HG02610 (cell line): ENCODE data around the gene CCDC63.
"Not testable (repeated sequence)": the region's sequence is repeated elsewhere in the genome, so short reads cannot be mapped to it uniquely, and the experiment has no call there.

Source experiments
- ATAC-seq: cut with Tn5 transposase; IDR thresholded peaks from one replicate; pipeline ENCODE4 v1.9.1; 2021; ENCODE audit warnings: mild to moderate bottlenecking, moderate library complexity; ENCODE audit not compliant: unreplicated experiment

CCDC63 gene

DNA sequence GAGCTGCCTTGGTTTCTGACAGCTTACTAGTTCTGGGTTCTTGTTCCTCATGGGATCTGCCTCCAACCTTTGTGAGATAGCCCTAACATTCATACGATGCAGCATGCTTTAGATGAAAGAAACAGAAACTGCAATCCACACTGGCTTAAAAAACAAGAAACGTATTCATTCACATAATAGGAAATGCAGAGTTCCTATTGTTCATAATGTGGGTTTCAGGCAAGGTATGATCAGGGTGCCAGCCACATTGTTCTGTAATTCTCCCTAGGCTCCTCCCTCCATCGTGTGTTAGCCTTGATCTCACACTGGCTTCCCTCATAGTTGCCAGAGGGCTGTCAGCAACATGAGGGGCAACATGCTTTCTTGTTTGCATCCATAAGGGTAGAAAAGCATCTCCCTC, 2.7 kb upstream of the CCDC63 start:
- no peak for ATAC-seq

DNA sequence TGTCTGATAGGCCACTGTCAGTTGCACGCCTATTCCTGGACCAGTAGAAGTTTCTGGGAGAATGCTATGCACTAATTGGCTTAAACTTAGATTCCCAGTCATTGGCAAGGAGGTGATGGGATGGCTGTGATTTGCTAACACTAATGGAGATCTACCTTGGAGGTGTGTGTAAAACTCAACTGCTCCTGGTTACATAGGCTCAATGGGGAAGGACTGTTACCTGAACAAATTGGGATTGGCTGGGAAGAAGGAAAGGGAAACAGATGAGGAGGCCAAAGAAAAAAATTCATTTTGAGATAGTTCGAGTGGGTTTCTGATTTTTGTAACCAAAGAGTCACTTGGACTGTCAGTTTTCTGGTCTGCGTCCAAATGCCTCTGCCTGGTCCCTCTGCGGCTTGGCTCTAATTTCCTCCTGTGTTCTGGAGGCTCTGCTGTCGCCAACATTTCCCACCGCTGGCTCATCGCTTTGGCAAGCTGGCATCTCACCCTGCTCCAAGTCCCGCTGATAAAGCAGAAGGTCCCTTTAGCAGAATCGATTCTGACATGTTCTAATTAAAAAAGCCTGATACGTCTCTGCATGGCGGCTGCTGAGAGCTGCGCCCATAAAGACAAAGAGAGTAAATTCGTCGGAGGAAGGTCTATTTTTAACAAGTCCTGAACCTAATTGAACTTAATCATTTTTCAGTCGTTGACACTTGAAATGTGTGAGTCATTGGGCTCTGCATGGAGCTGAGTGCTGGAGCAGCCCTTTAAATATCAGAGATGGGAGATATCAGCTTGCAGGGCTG, 2.0 kb upstream of the CCDC63 start:
- no peak for ATAC-seq

DNA sequence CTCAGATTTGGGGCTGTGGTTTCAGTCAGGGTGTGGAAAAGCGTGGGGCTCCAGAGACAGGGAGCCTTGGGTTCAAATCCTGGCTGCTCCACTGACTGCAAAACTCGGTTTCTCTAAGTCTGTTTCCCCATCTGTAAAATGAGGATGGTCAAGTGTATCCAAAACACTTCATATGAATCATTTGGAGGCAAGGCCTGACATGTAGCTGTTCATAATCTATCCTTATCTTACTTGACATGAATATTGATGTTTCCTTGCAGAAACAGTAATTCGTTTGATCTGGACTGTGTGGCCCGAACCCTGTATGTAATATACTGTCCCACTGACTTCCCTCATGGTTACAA, 1.5 kb upstream of the CCDC63 start:
- ATAC-seq = no peak

DNA sequence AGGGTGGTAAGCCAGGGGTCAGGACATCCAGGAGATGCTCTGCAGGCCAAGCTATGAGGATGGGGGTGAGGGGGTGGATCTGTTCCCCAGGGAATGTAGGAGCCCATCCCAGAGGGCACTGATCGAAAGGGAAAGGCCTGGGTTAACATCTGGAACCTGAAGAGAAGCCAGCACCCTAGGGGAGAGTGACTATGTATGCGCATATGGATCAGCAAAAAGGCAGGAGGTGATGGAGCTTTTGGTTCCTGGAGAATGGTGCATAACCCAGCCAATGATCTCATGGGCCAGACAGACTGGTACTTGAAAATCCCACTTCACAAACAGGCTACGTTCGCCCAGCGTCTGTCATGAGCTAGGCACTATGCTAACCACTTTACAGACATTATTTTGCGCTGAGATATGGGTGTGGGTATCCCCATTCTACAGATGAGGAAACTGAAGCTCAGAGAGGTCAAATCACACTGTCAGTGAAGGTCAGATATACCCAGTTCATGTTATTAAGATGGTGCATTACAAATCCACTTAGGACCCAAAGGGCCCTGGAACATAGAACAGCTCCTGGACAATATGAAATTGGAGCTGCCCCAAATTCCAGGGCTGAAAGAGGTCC, 1.6 kb downstream of the CCDC63 start:
- ATAC-seq = no peak

DNA sequence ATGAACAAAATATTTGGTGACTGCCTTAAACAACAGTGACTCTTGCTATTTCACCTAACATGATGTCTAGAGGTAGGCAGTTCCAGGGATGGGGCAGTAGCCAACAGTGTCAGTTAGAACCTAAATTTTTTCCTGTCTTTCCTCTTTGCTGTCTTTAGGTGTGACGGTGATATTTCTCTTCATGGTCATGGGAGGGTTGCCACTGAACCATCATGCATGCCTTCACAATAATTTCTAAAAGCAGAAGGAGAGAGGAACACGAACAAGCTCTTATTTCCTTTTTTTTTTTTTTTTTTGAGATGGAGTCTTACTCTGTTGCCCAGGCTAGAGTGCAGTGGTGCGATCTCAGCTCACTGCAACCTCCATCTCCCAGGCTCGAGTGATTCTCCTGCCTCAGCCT, 2.4 kb downstream of the CCDC63 start:
- no peak for ATAC-seq

DNA sequence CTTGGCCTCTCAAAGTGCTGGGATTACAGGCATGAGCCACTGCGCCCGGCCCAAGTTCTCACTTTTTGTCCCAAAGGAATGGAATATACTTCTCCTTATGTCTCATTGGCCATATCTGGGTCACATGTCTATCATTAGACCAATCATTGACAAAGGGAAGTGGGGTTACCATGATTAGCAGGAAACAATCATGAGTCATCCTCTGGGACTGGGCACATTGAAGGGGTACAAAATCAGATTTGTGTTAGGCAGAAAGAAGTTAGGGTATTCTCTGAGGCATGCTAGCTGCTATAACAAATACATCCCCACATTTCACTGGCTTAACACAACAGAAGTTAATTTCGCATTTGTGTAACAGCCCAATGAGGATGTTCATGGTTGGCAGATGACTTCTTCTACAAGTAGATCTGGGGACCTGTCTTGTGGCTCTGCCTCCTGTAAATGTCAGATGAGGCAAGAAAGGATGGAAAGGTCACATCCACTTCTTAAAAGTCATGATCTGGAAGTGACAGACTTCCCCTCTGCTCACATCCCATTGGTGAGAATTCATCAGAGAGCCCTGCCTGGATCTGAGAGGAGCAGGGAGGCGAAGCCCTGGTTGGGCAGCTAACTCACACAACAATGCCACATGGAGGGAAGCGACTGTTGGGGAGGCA, 3.1 kb downstream of the CCDC63 start:
- ATAC-seq = no peak

DNA sequence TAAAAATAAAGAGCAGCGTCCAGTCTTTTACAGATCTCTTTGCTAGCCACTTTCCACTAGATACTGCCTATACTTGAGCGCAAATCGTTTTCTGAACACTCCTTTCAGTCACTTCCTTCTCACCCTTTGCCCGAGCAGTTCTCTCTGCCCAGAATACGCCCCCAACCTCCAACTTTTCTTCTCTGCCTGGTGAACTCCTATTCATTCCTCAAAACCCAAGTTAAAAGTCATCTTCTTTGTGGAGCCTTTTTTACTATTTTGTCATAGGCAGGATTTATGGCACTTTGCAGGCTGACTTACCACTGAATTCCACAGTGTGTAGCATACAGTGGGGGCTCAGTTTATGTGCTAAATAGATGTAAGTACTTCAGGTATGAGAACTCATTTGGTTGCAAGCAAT, 4.0 kb downstream of the CCDC63 start:
- ATAC-seq = no peak

DNA sequence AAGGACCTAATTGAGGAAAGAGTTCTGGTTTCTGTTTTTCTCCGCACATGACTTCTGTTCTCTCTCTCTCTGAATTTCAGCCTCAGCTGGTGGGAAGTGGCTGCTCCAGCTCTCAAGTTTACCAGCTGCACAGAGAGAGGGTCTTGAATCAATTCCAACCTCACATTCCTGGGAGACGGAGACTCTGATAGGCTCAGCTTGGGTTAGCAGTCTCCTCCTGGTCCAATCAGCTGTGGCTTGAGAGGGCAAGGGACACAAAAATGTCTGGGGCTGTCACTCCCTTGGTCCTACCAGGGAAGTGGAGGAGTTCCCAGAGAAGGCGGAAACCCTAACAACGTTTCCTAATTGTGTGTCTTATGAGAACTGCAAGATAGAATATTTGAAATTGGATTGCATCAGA, 7.0 kb downstream of the CCDC63 start:
- no peak for ATAC-seq

DNA sequence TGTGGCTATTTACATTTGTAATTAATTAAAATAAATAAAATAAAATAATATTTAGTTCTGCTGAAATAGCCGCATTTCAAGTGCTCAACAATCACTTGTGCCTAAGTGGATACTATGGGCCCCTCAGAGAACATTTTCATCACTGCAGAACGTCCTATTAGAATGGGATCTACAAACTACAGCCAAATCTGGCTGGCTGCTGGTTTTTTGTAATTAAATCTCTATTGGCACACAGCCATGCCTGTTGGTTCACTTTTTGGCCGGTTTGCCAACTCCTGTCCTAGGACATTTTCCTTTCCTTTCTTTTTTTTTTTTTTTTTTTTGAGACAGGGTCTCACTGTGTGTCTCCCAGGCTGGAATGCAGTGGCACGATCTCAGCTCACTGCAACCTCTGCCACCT, 9.8 kb downstream of the CCDC63 start:
- no peak for ATAC-seq

DNA sequence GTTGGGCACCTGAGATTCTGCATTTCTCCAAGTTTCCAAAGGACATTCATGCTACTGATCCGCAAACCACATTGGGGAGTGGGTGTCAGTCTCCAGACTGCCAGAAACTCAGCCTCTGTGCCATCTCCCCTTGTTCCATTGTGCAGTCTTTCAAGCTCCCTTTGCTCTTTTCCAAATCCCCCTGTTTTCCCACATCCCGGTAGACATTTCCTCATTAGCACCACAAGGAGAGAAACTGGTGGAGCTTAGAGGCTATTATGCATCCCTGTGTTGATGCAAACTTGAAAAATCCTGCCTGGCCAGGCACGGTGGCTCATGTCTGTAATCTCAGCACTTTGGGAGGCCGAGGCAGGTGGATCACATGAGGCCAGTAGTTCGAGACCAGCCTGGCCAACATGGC, 10.7 kb downstream of the CCDC63 start:
- ATAC-seq = no peak

DNA sequence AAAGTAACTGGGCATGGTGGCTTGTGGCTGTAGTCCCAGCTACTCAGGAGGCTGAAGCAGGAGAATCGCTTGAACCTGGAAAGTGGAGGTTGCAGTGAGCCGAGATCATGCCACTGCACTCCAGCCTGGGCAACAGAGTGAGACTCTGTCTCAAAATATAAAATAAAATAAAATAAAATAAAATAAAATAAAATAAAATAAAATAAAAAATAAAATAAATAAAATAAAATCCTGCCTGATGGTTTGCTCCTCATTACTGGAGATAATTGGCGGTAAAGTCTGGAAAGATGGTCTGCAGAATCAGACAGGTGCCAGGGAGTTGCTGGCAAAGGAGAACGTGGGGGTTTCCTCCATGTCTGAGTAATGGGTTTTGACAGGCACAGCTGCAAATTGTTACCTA, 11.2 kb downstream of the CCDC63 start:
- ATAC-seq = not testable (repeated sequence)

DNA sequence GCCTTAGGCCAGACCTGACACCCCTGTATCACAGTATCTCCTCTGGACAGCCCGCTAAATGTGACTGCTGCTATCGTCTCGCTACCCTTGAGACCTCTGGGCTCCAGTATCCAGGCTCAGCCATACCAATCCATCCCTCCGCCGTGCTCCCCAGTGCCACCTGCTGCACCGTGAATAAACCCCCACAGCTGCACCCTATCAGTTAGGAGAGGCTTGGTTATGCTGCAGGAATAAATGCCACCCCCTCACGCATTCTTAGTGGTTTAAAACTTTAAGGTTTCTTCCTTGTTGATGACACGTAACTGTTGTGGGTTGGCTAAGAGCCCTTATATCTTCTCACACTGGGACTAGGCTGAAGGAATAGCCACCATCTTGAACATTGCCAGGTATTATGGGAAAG, 12.1 kb downstream of the CCDC63 start:
- no peak for ATAC-seq

DNA sequence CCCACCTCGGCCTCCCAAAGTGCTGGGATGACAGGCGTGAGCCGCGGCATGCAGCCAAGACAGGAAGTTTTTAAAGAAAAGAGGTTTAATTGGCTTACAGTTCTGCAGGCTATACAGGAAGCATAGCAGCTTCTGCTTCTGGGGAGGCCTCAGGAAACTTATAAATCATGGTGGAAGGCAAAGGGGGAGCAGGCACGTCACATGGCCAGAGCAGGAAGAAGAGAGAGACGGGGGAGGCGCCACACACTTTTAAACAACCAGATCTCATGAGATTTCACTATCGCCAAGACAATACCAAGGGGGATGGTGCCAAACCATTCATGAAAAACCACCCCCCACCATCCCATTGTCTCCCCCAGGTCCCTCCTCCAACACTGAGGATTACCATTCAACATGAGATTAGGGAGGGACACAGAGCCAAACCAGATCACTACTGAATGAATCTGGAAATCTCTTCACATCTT, 14.1 kb downstream of the CCDC63 start:
- no peak for ATAC-seq

DNA sequence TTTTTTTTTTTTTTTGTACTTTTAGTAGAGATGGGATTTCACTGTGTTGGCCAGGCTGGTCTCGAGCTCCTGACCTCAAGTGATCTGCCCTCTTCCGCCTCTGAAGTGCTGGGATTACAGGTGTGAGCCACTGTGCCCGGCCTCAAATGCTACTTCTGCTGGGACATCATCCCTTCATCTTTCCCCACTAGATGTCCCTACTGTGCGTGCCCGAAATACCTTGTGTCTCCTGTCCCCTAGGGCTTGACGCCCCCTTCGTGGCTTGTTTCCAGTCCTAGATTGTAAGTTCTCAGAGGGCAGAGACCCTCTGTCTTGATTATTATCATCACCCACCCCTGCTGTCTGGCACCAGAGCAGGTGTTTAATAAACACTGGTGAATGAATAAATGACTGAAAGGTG, 14.9 kb downstream of the CCDC63 start:
- no peak for ATAC-seq

DNA sequence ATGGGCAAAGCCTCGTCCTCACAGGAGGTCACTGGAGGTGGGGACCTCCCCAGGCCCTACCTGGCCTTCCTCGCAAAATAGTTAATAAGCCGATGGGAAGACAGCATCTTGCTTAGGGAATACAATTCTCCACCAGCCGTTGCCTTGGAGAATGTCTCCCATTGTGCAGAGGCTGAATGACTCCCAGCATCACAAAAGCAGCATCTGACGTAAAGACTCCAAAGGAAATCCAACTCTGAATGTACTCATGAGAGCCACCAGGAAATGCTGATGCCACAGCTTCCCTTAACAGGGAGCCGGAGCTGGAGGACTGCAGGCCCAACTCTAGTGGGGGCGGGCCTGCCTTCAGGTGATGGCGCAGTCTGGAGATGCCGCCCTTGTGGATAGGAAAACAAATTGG, 15.5 kb downstream of the CCDC63 start:
- no peak for ATAC-seq

DNA sequence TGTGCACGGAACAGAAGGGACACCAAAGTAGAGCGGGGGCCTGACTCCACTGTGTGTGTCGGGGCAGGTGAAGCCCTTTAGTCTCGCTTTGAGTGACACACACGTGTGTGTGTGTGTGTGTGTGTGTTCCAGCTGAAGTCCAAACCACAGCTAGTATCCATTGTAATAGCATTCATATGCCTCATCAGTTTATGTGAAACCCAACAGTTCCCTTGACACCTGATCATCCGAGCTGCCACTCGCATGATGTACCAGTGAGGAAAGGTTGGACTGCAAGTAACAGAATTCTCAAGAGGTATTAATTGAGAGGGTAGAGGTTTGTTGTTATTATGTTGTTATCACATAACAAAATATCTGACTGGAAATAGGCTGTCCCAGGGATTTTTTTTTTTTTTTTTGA, 16.4 kb downstream of the CCDC63 start:
- ATAC-seq = no peak

DNA sequence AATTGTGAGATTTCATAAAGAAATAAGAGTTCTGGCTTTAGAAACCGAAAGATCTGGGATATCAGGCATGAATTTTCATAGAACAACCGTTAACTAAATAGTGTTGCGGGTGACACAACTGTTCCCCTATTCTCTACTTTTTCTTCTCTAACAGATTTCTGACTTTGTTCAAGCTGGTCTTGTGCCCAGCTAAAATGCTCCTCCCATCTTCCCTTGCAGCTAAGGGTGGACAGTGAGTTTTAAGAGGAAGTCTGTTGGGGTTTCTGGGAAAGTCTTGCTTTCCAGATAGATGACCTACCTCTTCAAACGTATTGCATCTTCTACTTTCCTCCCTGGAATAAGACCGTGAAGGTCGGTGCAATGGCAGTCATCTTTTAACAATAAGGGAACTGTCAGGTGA, 18.7 kb downstream of the CCDC63 start:
- no peak for ATAC-seq

DNA sequence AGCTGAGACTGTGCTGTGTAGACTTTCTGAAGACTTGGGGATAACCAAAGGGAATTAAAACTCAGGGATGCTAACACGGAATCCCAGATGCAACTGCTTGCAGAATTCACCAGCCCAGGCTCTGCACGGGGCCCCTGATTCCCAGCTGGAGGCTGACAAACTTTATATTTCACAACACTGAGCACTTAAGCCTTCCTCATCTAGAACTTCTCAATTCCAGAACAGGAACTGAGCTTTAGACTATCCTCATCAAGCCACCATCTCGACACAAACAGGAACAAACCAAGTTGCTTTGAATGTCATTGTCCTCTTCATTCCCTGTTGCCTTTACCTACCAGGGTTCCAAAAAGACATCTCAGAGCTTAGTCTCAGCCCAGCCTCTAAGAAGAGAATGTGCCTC, 22.2 kb downstream of the CCDC63 start:
- no peak for ATAC-seq

DNA sequence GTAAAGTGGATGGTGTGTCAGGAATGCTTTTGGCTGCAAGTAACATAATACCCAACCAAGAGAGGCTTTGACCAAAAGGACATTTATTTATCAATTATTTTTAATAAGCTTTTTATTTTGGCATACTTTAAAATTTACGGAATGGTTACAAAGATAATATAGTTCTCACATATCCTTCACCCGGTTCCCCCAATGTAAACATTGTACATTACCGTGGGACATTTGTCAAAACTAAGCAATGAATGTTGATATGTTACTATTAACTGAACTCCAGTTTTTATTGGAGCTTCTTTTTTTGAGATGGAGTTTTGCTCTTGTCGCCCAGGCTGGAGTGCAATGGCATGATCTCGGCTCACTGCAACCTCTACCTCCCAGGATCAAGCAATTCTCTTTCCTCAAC, 23.0 kb downstream of the CCDC63 start:
- no peak for ATAC-seq

DNA sequence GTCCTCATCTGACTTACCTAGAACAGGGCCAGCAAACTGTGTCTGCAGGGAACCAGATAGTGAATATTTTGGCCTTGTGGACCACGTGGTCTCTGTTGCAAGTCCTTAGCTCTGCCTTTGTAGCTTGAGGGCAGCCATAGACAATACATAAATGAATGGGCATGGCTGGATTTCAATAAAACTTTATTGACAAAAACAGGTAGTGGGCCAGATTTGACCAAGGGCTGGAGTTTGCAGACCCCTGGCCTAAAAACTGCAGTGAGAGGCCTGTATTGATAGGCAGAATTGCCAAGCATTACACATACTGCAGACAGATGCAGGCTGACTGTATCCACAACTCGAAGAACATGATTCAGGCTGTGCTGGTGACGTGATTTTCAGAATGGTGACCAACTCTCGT, 25.3 kb downstream of the CCDC63 start:
- ATAC-seq = no peak

DNA sequence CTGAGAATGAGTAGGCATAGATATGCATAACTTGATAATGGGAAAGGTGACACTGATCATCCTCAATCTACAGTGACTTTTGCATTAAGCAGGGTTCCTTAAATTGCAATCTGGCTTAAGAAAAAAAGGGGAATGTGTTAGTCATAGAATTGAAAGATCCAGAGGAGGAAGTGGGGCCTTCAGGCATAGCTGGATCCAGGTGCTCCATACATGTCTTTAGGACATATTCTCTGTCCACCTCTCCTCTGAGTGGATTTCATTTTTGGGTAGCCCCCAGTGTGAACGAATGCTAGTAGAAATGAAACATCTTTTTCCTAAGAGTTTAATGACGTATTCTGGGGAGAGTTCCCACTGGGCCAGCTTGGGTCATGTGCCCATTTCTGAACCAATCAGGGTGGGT, 27.6 kb downstream of the CCDC63 start:
- no peak for ATAC-seq

DNA sequence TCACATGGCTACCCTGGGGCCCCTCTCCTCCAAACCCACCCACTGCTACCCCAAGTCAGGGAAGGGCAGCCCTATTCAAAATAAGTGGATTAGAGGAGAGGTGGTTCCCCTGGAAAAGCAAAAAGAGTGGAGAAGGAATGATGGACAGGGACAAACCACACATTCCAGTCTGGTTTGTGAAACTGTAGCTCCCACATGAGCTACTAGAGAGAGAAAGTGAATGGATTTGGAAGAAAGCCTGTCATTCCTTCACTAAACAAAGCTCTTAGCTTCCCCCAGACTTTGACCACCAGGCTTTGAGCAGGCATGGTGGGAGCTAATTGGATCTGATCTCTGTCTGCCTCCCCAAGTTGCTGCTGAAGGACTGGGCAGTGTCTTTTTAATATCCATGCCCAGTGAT, 28.0 kb downstream of the CCDC63 start:
- ATAC-seq = no peak
